HFFc6 (cell line): ENCODE data around the gene CDH13. TPM values are rescaled to one million over a fixed set of nuclear protein-coding genes. Genes with fewer than 3 reads are reported as not detected.

Experiments
- DNase-seq: peaks from one replicate; pipeline ENCODE4 v3.0.0-alpha.2; 2018
- H3K27ac Mint-ChIP-seq: 2 replicates; pipeline ENCODE4 v1.8.0; 2020; ENCODE audit warnings: mild to moderate bottlenecking, mixed read lengths
- H3K27me3 Mint-ChIP-seq: 2 replicates; pipeline ENCODE4 v1.8.0; 2021; ENCODE audit warnings: mild to moderate bottlenecking, moderate library complexity, mixed read lengths; ENCODE audit not compliant: insufficient read depth
- H3K36me3 Mint-ChIP-seq: 2 replicates; pipeline ENCODE4 v1.8.0; 2021; ENCODE audit warnings: low read depth, mixed read lengths
- H3K4me1 Mint-ChIP-seq: 2 replicates; pipeline ENCODE4 v1.8.0; 2020; ENCODE audit warnings: low read depth, mixed read lengths
- H3K4me3 Mint-ChIP-seq: 2 replicates; pipeline ENCODE4 v1.8.0; 2020; ENCODE audit warnings: mild to moderate bottlenecking, moderate library complexity, mixed read lengths
- H3K9me3 Mint-ChIP-seq: 2 replicates; pipeline ENCODE4 v1.8.0; 2020; ENCODE audit warnings: mild to moderate bottlenecking, mixed read lengths
- total RNA-seq, 6 experiments: library from RNA; stranded (reverse); fragmentation: NEBNext Ultra II Directional; extraction: Animal tissue kit (Norgen Biotek cat#: 25700); gene quantifications; 2 replicates in 1 of 6; 3 replicates in 5 of 6; pipeline ENCODE4 v1.2.3, GENCODE V29; 2021
- TF ChIP-seq, protein P1 (sequence below): fragments of 200-600 bp; sonication (generic); IDR thresholded peaks from 2 replicates; pipeline ENCODE4 v1.5.0; 2021; ENCODE audit warnings: antibody characterized with exemption, mild to moderate bottlenecking

The CDH13 gene
- total RNA-seq, 6 experiments from 2014 or later, result 3.6 to 14.7 (median 4.7) TPM

GRCh38 chr16:83791916-83792315 is 1165.1 kb downstream of the CDH13 start:
- no peak overlapping the region for H3K27ac Mint-ChIP-seq
- H3K27me3 Mint-ChIP-seq, result peaks cover 10% of the 10 kb centered on the region
- no peak for DNase-seq
- TF ChIP-seq, protein P1, sequence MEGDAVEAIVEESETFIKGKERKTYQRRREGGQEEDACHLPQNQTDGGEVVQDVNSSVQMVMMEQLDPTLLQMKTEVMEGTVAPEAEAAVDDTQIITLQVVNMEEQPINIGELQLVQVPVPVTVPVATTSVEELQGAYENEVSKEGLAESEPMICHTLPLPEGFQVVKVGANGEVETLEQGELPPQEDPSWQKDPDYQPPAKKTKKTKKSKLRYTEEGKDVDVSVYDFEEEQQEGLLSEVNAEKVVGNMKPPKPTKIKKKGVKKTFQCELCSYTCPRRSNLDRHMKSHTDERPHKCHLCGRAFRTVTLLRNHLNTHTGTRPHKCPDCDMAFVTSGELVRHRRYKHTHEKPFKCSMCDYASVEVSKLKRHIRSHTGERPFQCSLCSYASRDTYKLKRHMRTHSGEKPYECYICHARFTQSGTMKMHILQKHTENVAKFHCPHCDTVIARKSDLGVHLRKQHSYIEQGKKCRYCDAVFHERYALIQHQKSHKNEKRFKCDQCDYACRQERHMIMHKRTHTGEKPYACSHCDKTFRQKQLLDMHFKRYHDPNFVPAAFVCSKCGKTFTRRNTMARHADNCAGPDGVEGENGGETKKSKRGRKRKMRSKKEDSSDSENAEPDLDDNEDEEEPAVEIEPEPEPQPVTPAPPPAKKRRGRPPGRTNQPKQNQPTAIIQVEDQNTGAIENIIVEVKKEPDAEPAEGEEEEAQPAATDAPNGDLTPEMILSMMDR, result no peak
- H3K4me1 Mint-ChIP-seq, result no peaks in the 10 kb centered on the region
- H3K9me3 Mint-ChIP-seq, result peaks cover 7% of the 10 kb centered on the region; the same call in 1 of the 2 replicates
- H3K36me3 Mint-ChIP-seq, result no peaks in the 10 kb centered on the region
- no peak overlapping the region for H3K4me3 Mint-ChIP-seq

DNA sequence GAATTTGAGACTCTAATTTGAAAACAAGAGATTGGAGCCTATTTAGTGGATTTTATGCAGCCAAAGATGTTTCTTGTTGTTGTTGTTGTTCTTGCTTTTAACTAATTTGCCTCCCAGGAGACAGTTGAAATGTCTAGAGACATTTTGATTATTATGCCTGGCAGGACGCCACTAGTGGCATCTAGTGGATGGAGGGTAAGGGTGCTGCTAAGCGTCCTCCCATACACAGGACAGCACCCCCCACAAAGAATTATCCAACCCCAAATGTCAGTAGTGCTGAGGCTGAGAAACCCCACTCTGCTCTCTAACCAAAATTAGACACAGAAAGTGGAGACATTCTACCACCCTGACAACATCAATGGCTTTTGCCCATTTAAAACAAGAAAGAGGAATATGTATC is 1165.6 kb downstream of the CDH13 start:
- peaks cover 7% of the 10 kb centered on the region; the same call in 1 of the 2 replicates for H3K9me3 Mint-ChIP-seq
- peaks cover 9% of the 10 kb centered on the region for H3K27me3 Mint-ChIP-seq
- H3K4me1 Mint-ChIP-seq, result no peaks in the 10 kb centered on the region
- no peak overlapping the region for H3K4me3 Mint-ChIP-seq
- DNase-seq, result no peak
- TF ChIP-seq, protein P1, result no peak
- H3K36me3 Mint-ChIP-seq, result no peaks in the 10 kb centered on the region
- H3K27ac Mint-ChIP-seq, result no peak overlapping the region

DNA sequence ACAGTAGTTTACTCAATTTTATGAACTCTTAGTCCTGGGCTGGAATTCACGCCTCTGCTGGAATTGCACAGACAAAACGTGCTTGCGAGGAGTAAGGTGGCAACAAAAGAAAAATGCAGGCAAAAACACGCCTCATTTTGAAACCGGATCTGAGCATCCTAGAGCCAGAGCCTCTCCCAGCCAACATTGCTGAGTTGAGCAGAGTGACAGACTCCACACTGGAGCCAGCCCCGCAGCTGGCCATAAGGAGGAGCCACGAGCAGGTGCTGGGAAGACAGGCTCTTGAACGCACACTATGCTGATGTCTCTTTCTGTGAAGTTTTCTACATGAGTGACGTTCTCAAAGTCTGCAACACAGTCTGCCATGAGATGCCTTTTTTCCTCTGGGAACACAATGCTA is 1166.4 kb downstream of the CDH13 start:
- Mint-ChIP-seq H3K4me1 (no peaks in the 10 kb centered on the region), H3K4me3 (no peak overlapping the region), H3K36me3 (no peaks in the 10 kb centered on the region), H3K9me3 (peaks cover 7% of the 10 kb centered on the region; the same call in 1 of the 2 replicates), H3K27me3 (peaks cover 5% of the 10 kb centered on the region), H3K27ac (no peak overlapping the region)
- TF ChIP-seq, protein P1, result no peak
- no peak for DNase-seq

- TF ChIP-seq, protein P1, result no peak
- Mint-ChIP-seq H3K9me3 (peaks cover 7% of the 10 kb centered on the region; the same call in 1 of the 2 replicates), H3K36me3 (no peaks in the 10 kb centered on the region), H3K4me3 (no peak overlapping the region), H3K27me3 (peaks cover 5% of the 10 kb centered on the region), H3K4me1 (no peaks in the 10 kb centered on the region), H3K27ac (no peak overlapping the region)
- no peak for DNase-seq
Observed at GRCh38 chr16:83794860-83795554, 1168.2 kb downstream of the CDH13 start.

DNA sequence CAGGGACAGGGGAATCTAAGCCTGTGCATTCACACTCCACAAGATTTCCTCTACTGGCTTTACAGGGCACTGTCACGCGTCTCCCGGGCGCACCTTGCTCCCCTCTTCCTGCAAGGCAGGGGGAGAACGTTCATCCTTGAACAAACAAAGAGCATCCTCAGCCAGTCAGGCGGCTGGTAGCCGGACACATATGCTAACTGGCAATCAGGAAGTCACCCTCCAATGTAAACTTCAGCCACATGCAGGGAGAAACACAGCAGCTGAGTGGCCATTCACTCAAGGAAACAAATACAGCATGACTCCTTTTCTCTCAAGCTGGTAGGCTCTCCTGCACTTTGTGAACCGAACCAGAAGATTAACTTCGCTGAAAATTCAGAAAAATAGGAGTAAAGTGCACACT is 1170.2 kb downstream of the CDH13 start:
- TF ChIP-seq, protein P1, result no peak
- peaks cover 8% of the 10 kb centered on the region for H3K27me3 Mint-ChIP-seq

More for the DNA sequence above, 1170.2 kb downstream of the CDH13 start:
- no peak overlapping the region for H3K27ac Mint-ChIP-seq
- no peak overlapping the region for H3K4me3 Mint-ChIP-seq
- DNase-seq, result no peak
- no peaks in the 10 kb centered on the region for H3K36me3 Mint-ChIP-seq
- peaks cover 7% of the 10 kb centered on the region; the same call in 1 of the 2 replicates for H3K9me3 Mint-ChIP-seq
- H3K4me1 Mint-ChIP-seq, result peaks cover 1% of the 10 kb centered on the region
